Jurkat, Clone E6-1 (cell line): ENCODE measurements around the gene TNFRSF21.
A peak's percentile ranks its signal among the peaks of the same experiment; 100 is the strongest.
"Not testable (repeated sequence)": the region's sequence is repeated elsewhere in the genome, so short reads cannot be mapped to it uniquely, and the experiment has no call there.

Experiments used
- DNase-seq: peaks from one replicate; pipeline ENCODE4 v3.0.0-alpha.2; 2011; ENCODE audit warnings: low read depth, low spot score
- H3K4me3 ChIP-seq: 2 replicates; pipeline ENCODE4 v1.5.1; 2011; ENCODE audit warnings: mild to moderate bottlenecking, low read length, control low read depth, moderate library complexity

The TNFRSF21 gene

DNA sequence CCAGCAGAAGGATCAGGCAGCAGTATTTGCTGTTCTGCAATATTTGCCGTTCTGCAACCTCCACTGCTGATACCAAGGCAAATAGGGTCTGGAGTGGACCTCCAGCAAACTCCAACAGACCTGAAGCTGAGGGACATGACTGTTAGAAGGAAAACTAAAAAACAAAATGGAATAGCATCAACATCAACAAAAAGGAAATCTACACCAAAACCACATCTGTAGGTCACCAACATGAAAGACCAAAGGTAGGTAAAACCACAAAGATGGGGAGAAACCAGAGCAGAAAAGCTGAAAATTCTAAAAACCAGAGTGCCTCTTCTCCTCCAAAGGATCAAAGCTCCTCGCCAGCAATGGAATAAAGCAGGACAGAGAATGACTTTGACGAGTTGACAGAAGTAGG lies 18.9 kb upstream of the TNFRSF21 start:
- not testable (repeated sequence) for H3K4me3 ChIP-seq
- peak; percentile 58 for DNase-seq

GRCh38 chr6:47328139-47328538 lies 18.4 kb upstream of the TNFRSF21 start:
- not testable (repeated sequence) for DNase-seq, H3K4me3 ChIP-seq

- DNase-seq = no peak
- no peak overlapping the region for H3K4me3 ChIP-seq
Measured at GRCh38 chr6:47323887-47324286, 14.2 kb upstream of the TNFRSF21 start.

DNA sequence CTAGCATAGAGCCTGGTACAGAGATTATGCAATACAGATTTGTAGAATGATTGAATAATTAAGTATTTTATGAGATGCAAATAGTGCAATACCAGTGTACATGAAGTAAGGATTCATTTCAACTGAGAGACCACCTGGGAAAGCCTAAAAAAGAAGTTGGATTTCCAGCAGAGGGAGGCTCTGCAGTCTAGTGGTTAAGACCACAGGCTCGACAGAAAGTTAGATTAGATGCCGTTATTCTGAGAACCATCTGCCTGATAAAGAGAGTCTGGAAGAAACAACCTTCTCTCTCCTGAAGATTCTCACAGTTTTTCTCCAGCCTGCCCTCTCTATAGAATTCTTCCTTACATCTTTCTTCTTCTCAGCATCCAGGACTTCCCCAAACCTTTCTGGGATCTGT lies 13.6 kb upstream of the TNFRSF21 start:
- DNase-seq = peak; percentile 59
- no peak overlapping the region for H3K4me3 ChIP-seq

- peak; percentile 89 for DNase-seq
- H3K4me3 ChIP-seq = no peak overlapping the region
Measured at GRCh38 chr6:47321577-47321976, 11.9 kb upstream of the TNFRSF21 start.

DNA sequence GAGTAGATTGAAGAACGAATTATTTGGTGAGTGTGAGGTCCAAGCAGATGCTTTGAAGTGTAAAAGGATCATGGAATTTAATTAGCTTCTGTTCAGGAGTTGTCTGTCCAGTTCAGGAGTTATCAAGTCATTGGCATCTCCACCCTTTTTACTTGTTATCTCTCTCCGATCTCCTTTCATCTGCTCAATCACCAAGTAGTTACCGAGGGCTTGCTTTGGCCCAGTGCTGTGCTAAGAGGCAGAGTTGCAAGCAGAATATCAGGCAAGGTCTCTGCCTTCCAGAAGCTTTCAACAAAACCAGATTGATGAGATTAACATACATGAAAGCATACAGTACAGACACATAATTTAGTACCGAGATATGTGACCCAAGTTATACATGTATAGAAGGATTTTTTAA lies 10.2 kb upstream of the TNFRSF21 start:
- H3K4me3 ChIP-seq = no peak overlapping the region
- DNase-seq = no peak

- no peak for DNase-seq
- no peak overlapping the region for H3K4me3 ChIP-seq
Measured at GRCh38 chr6:47319382-47319781, 9.7 kb upstream of the TNFRSF21 start.

DNA sequence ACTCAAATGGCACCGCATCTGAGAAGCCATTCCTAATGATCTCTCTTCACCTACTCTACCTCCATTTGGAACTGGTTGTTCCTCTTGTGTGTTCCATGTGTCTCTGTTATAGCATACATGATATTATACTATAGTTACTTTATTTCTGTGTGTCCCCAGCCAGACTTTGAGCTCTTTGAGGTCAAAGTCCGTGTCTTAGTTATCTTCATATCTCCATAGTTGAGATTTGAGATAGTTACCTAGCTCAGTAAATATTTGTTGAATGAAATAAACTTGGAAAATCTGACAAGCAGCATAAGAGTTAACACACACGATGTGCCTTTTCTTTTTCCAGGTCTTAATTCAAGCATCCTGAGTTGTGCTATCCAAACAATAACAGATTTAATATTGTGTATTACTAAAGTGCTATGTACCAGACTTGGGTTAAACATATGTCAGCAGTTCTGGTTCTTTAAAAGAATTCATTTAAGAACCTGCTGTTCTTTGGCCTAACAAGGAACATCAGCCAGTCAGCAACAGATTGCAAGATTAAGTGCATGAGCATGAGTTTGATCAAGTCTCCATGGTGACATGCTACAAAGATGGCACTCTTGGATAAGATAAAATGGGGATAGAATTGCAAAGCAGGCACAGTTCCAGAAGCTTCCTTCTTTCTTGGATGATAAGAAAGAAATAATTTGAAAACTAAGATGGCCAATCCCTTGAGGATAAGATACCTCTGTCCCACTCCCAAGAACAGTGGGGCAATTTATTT lies 8.7 kb upstream of the TNFRSF21 start:
- no peak overlapping the region for H3K4me3 ChIP-seq
- no peak for DNase-seq

DNA sequence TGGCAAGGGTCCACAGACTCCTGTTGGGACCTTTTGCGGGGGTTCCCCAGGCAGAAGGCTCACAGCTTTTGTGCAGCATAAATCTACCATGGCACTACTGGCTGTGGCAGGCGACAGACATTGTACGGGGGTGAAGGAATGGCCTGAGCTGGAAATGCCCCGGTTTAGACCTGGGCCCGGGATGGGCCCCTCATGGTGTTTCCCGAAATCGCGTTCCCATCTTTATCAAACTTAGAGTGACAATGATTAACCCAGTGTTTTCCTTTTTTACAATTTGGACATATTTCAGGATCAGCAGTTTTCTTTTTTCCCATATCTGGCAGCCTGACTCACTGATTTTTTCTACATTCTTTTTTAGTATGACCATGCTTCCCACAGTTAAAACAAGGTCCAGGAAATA lies 5.5 kb upstream of the TNFRSF21 start:
- not testable (repeated sequence) for H3K4me3 ChIP-seq

DNA sequence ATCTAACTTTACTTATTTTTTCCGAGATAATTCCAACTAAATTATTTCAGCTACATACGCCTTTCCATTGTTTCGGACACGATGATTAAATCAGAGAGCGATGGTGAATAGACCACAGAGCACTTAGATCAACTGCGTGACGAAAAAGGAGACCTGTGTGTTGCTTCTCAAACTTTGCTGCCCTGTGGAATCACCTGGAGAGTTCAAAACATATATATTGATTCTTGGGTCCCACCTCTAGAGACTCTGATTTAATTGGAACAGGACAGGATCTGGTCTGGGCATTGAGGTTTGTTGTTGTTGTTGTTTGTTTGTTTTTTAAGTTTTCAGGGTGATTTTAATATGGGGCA lies 401 bp upstream of the TNFRSF21 start:
- peak overlapping the region; percentile 76 for H3K4me3 ChIP-seq

More for the DNA sequence above, 5.5 kb upstream of the TNFRSF21 start:
- DNase-seq = not testable (repeated sequence)

GRCh38 chr6:47308552-47309290 lies 984 bp downstream of the TNFRSF21 start:
- peak overlapping the region; percentile 76 for H3K4me3 ChIP-seq
- DNase-seq = no peak

More for the DNA sequence above, 401 bp upstream of the TNFRSF21 start:
- DNase-seq = no peak

DNA sequence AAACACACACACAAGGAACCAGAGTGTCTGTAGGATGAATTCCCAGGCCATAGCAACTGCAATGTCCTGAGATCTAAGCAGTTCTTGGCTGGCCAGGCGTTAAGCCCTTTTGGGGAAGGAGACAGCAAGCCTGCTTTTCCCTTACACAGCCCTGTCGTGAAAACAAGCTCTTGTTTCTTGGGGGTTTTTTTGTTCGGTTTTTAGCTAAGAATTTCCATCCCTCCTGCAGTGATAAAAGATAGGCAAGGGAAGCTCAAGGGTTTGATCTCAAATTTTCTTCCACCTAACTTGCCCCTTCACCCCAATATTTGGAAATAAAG lies 1.5 kb downstream of the TNFRSF21 start:
- no peak for DNase-seq
- peak overlapping the region; percentile 76 for H3K4me3 ChIP-seq

DNA sequence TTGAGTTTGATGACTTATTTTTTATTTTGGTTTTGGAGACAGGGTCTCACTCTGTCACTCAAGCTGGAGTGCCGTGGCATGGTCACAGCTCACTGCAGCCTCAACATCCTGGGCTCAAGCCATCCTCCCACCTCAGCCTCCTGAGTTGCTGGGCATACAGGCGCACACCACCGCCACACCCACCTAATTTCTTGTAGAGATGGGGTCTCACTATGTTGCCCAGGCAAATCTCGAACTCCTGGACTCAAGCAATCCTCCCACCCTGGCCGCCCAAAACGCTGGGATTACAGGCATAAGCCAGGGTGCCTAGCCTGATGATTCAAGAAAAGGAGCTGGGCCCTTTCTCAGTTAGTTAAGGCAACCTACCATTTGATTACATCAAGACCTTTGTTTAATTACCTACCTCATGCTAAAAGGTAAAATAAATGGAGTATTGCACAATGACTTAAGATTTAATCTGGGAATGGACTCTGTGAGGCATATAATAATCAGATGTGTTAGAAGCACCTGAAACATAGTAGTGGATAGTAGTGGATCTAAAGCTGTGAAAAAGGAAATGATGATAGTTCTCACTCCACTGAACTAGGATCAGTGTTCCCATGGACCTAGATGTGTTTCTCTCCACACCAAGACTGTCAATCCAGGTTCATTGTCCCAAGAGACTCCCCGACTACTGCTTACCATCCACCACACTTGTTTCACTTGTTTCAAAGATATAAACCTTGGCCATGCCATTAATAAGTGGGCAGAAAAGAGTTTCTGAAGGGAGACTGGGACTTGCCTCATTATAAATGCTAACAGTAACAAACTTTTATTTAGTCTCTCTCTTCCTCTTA lies 2.1 kb downstream of the TNFRSF21 start:
- no peak for DNase-seq
- H3K4me3 ChIP-seq = no peak overlapping the region

DNA sequence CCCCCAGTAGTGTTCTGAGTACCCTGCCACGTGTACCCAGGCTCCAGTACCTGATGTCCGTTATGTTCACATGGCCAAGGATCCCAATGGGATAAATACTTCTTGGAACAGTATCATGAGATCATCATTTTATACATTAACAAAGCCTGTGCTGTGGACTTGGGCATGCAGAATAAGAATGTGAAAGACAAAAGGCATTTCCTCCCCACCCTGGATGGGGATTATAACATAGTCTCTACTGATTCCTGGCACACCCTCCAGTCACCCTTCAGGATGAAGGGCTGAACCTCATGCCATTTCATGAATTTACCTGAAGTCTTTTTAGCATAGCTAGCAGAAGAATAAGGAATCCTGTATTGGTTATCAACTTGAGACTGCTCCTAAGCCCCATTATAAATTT lies 2.8 kb downstream of the TNFRSF21 start:
- H3K4me3 ChIP-seq = no peak overlapping the region
- DNase-seq = no peak

- DNase-seq = no peak
- H3K4me3 ChIP-seq = no peak overlapping the region
Measured at GRCh38 chr6:47303861-47304260, 5.8 kb downstream of the TNFRSF21 start.

- H3K4me3 ChIP-seq = no peak overlapping the region
- DNase-seq = no peak
Measured at GRCh38 chr6:47303342-47303741, 6.4 kb downstream of the TNFRSF21 start.

GRCh38 chr6:47302043-47302442 lies 7.7 kb downstream of the TNFRSF21 start:
- no peak overlapping the region for H3K4me3 ChIP-seq
- DNase-seq = no peak

GRCh38 chr6:47301441-47301840 lies 8.3 kb downstream of the TNFRSF21 start:
- H3K4me3 ChIP-seq = no peak overlapping the region
- no peak for DNase-seq

DNA sequence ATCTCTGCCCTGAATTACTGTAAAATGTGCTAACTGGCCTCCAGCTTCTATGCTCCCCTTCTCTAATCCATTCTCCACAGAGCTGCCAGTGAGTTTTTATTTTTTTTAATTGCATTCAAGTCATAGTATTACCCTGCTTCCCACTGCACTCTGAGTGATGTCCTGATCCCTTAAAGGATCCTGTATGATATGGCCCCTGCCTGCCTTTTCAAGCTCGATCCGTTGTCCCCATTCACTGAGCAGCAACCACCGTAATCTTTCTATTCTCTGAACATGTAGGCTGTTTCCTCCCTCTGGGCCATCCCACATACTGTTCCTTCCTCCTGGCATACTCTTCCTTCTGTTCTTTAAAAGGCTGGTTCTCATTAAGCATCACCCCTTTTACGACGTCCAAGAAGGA lies 9.3 kb downstream of the TNFRSF21 start:
- DNase-seq = no peak
- no peak overlapping the region for H3K4me3 ChIP-seq

DNA sequence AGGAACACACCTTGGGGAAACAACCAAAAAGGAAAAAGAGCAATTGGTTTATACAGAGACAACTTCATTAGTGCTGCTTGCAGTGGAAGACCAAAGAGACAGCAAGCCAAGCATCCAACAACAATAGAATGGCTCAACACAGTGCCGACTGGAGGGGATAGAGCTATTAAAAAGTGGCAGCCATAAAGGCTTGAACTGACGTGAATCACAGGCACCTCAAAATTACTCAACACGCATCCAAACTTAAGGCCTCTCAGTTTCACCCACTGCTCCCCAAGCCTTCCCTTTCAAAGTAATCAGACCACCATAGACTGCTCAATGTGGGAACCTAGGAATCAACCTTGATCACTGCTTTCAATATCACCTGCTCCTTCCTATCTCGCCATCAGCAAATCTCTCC lies 9.7 kb downstream of the TNFRSF21 start:
- no peak overlapping the region for H3K4me3 ChIP-seq

More for the DNA sequence above, 9.7 kb downstream of the TNFRSF21 start:
- no peak for DNase-seq
